ENCODE measurements around the gene KIAA1328.

DNA sequence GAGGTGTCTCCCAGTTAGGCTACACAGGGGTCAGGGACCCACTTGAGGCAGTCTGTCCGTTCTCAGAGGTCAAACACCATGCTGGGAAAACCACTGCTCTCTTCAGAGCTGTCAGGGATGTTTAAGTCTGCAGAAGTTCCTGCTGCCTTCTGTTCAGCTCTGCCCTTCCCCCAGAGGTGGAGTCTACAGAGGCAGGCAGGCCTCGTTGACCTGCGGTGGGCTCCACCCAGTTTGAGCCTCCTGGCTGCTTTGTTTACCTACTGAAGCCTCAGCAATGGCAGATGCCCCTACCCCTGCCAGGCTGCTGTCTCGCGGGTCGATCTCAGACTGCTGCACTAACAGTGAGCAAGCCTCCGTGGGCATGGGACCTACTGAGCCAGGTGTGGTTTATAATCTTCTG lies 390.3 kb downstream of the KIAA1328 start:
- TF ChIP-seq POLR2A (IDR thresholded peaks at IDR 0.05): no peak
- TF ChIP-seq, protein P1, sequence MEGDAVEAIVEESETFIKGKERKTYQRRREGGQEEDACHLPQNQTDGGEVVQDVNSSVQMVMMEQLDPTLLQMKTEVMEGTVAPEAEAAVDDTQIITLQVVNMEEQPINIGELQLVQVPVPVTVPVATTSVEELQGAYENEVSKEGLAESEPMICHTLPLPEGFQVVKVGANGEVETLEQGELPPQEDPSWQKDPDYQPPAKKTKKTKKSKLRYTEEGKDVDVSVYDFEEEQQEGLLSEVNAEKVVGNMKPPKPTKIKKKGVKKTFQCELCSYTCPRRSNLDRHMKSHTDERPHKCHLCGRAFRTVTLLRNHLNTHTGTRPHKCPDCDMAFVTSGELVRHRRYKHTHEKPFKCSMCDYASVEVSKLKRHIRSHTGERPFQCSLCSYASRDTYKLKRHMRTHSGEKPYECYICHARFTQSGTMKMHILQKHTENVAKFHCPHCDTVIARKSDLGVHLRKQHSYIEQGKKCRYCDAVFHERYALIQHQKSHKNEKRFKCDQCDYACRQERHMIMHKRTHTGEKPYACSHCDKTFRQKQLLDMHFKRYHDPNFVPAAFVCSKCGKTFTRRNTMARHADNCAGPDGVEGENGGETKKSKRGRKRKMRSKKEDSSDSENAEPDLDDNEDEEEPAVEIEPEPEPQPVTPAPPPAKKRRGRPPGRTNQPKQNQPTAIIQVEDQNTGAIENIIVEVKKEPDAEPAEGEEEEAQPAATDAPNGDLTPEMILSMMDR (IDR thresholded peaks at IDR 0.05): no peak

Data from esophagus squamous epithelium (tissue), 4 donors.